Spleen (tissue), 11 donors: ENCODE measurements around the gene CAMTA1. TPM values are rescaled to one million over a fixed set of nuclear protein-coding genes. Genes with fewer than 3 reads are reported as not detected.

ENCODE experiments used
- DNase-seq: peaks from one replicate; pipeline ENCODE4 v3.0.0-alpha.2; 2020
- H3K27ac ChIP-seq, 8 donors: fragments of 200-600 bp; sonication (generic) in 7 of 8; 1 replicate in 4 of 8; 2 replicates in 4 of 8; pipeline versions ENCODE4 v1.5.0 to v1.8.0; 2016 to 2021; ENCODE audit warnings: inconsistent platforms in 4 of 8, mild to moderate bottlenecking in 4 of 8, moderate library complexity in 1 of 8
- H3K27me3 ChIP-seq, 7 donors: fragments of 200-600 bp; sonication (generic) in 6 of 7; replicated peaks in 1 of 7; 1 replicate in 4 of 7; 2 replicates in 3 of 7; pipeline versions ENCODE4 v1.5.0 to v1.8.0; 2016 to 2021; ENCODE audit warnings: inconsistent platforms in 3 of 7, mild to moderate bottlenecking in 1 of 7
- H3K36me3 ChIP-seq, 6 donors: fragments of 200-600 bp; sonication (generic) in 5 of 6; 1 replicate in 4 of 6; 2 replicates in 2 of 6; pipeline versions ENCODE4 v1.5.0 to v1.8.0; 2016 to 2021; ENCODE audit warnings: inconsistent platforms in 2 of 6
- H3K4me1 ChIP-seq, 6 donors: fragments of 200-600 bp; sonication (generic) in 5 of 6; 1 replicate in 3 of 6; 2 replicates in 3 of 6; pipeline versions ENCODE4 v1.5.0 to v1.8.0; 2016 to 2021; ENCODE audit warnings: inconsistent platforms in 3 of 6
- H3K4me3 ChIP-seq, 8 donors: fragments of 200-600 bp; sonication (generic) in 7 of 8; 1 replicate in 4 of 8; 2 replicates in 4 of 8; pipeline versions ENCODE4 v1.5.0 to v1.8.0; 2016 to 2021; ENCODE audit warnings: inconsistent platforms in 4 of 8, mild to moderate bottlenecking in 4 of 8, moderate library complexity in 2 of 8
- H3K9me3 ChIP-seq, 8 donors: fragments of 200-600 bp; sonication (generic) in 7 of 8; 1 replicate in 4 of 8; 2 replicates in 4 of 8; pipeline versions ENCODE4 v1.5.0 to v1.8.0; 2016 to 2021; ENCODE audit warnings: inconsistent platforms in 4 of 8
- CTCF ChIP-seq, 11 experiments: fragments of 200-600 bp in 7 of 11; fragments of 450-650 bp in 4 of 11; sonication (generic) in 4 of 11; IDR thresholded peaks in 8 of 11; conservative IDR thresholded peaks in 3 of 11; 1 replicate in 7 of 11; 2 replicates in 4 of 11; pipeline versions ENCODE4 v1.4.0 to v1.8.0; 2016 to 2021; ENCODE audit warnings: antibody characterized with exemption in 11 of 11, inconsistent platforms in 4 of 11, mild to moderate bottlenecking in 1 of 11
- POLR2A ChIP-seq, 3 donors: fragments of 450-650 bp; IDR thresholded peaks; one replicate each; pipeline ENCODE4 v1.5.1; 2017; ENCODE audit warnings: antibody characterized with exemption in 3 of 3, mild to moderate bottlenecking in 1 of 3
- POLR2AphosphoS5 ChIP-seq, 3 donors: sonication (generic); formaldehyde crosslinking; IDR thresholded peaks; one replicate each; pipeline ENCODE4 v1.5.1; 2017; ENCODE audit warnings: antibody characterized with exemption in 3 of 3
- WGBS, 5 donors: extraction: QIAGEN DNeasy Blood & Tissue Kit in 3 of 5; methylation state at CpG; one replicate each; pipeline versions ENCODE4 v1.1.5 to v1.1.7; 2013 to 2018; 5-methylcytosine and 5-hydroxymethylcytosine counted together
- intact Hi-C: fragments of 100-400 bp; cut with DNase I; formaldehyde crosslinking; loops from one replicate; pipeline ENCODE4 v1.15.0; 2023; ENCODE audit warnings: low total_unique reads
- polyA plus RNA-seq, 3 donors: library from polyadenylated mRNA; stranded (reverse); fragments of 200-250 nt; gene quantifications; one replicate each; pipeline ENCODE4 v1.2.1, GENCODE V29; 2013
- total RNA-seq, 7 donors: library from RNA; depleted of rRNA in 3 of 7; stranded (reverse); fragments of >200 nt in 3 of 7; fragmentation: NEBNext Ultra II Directional in 4 of 7; extraction: Animal tissue kit (Norgen Biotek cat#: 25700) in 4 of 7; gene quantifications; one replicate each; pipeline versions ENCODE4 v1.1.0 to v1.2.1, GENCODE V29; 2016 to 2021
- donor health status: healthy with polysubstance abuse.
- donor health status: DM: no; HTN: no; CAD: no; lungs with moderate emphysema.
- donor health status: DM: no; HTN: no; CAD: no.
- donor health status: Bipolar disorder and iron deficiency.
- donor health status: healthy.
- donor health status: DM: no; HTN: no; CAD: no.
- donor health status: DM: yes; HTN: yes; CAD: no.

The CAMTA1 gene
- total and polyA plus RNA-seq, 10 donors, result 53.0 to 106 (median 77.3) TPM

- Histone ChIP-seq H3K27ac (no peak overlapping the region), H3K4me3 (no peak overlapping the region), H3K4me1 (no peaks in the 10 kb centered on the region), H3K36me3 (no peaks in the 10 kb centered on the region), H3K27me3 (peaks cover 0 to 10% (median 0%) of the 10 kb centered on the region in 7 donors), H3K9me3 (no peaks in the 10 kb centered on the region)
- TF ChIP-seq POLR2AphosphoS5 (IDR thresholded peaks at IDR 0.05) (no peak), CTCF (IDR thresholded peaks at IDR 0.05 in 8 of 11, conservative IDR thresholded peaks at IDR 0.05 in 3 of 11) (no peak), POLR2A (IDR thresholded peaks at IDR 0.05) (no peak)
- WGBS, 5 donors, result 72 to 91% (median 89%) methylated on average over 2 of the region's 2 CpGs
- intact Hi-C loops, result no loop called here
- DNase-seq, result peak; percentile 6
These were observed 789.8 kb downstream of the CAMTA1 start for GRCh38 chr1:7575041-7575400.

GRCh38 chr1:7576946-7577657, 791.8 kb downstream of the CAMTA1 start:
- H3K9me3 ChIP-seq, result no peaks in the 10 kb centered on the region
- 50 to 60% (median 56%) methylated on average over 14 of the region's 14 CpGs for WGBS, 5 donors
- no peaks in the 10 kb centered on the region for H3K4me1 ChIP-seq
- intact Hi-C loops, result no loop called here
- no peaks in the 10 kb centered on the region for H3K36me3 ChIP-seq
- H3K27ac ChIP-seq, result no peak overlapping the region
- peaks cover 0 to 19% (median 0%) of the 10 kb centered on the region in 7 donors for H3K27me3 ChIP-seq
- no peak overlapping the region for H3K4me3 ChIP-seq
- peak; percentile 56 for DNase-seq
- TF ChIP-seq CTCF (IDR thresholded peaks at IDR 0.05 in 8 of 11, conservative IDR thresholded peaks at IDR 0.05 in 3 of 11) (peak in 3 of 11 experiments; percentile 7 to 39 (median 33)), POLR2AphosphoS5 (IDR thresholded peaks at IDR 0.05) (no peak), POLR2A (IDR thresholded peaks at IDR 0.05) (no peak)

- Histone ChIP-seq H3K9me3 (no peaks in the 10 kb centered on the region), H3K4me3 (no peak overlapping the region), H3K4me1 (no peaks in the 10 kb centered on the region), H3K27ac (no peak overlapping the region), H3K36me3 (no peaks in the 10 kb centered on the region), H3K27me3 (peaks cover 0 to 30% (median 0%) of the 10 kb centered on the region in 7 donors)
- no peak for TF ChIP-seq POLR2AphosphoS5 (IDR thresholded peaks at IDR 0.05)
- no peak for TF ChIP-seq CTCF (IDR thresholded peaks at IDR 0.05 in 8 of 11, conservative IDR thresholded peaks at IDR 0.05 in 3 of 11)
- TF ChIP-seq POLR2A (IDR thresholded peaks at IDR 0.05), result no peak
- WGBS, 5 donors, result 76 to 94% (median 91%) methylated on average over 10 to 15 of the region's 15 CpGs
- intact Hi-C loops, result no loop called here
- peak; percentile 63 for DNase-seq
These were observed 793.0 kb downstream of the CAMTA1 start for GRCh38 chr1:7578206-7578605.

- H3K27me3 ChIP-seq, result peaks cover 0 to 29% (median 0%) of the 10 kb centered on the region in 7 donors
- intact Hi-C loops, result no loop called here
- H3K4me1 ChIP-seq, result no peaks in the 10 kb centered on the region
- no peaks in the 10 kb centered on the region for H3K9me3 ChIP-seq
- H3K4me3 ChIP-seq, result no peak overlapping the region
- H3K36me3 ChIP-seq, result no peaks in the 10 kb centered on the region
- no peak for TF ChIP-seq POLR2AphosphoS5 (IDR thresholded peaks at IDR 0.05)
- TF ChIP-seq POLR2A (IDR thresholded peaks at IDR 0.05), result no peak
- TF ChIP-seq CTCF (IDR thresholded peaks at IDR 0.05 in 8 of 11, conservative IDR thresholded peaks at IDR 0.05 in 3 of 11), result no peak
- WGBS, 5 donors, result 80 to 93% (median 88%) methylated on average over 5 to 8 of the region's 8 CpGs
- DNase-seq, result peak; percentile 54
- H3K27ac ChIP-seq, result no peak overlapping the region
These were observed 793.8 kb downstream of the CAMTA1 start for GRCh38 chr1:7579016-7579415.
